Epithelial cell of prostate (primary cell): ENCODE results near the gene SCAMP5.

Experiments used
- DNase-seq: peaks from one replicate; pipeline ENCODE4 v3.0.0-alpha.2; 2011; ENCODE audit warnings: low read depth, low spot score
- H3K27ac ChIP-seq: fragments of 450-650 bp; 2 replicates; pipeline ENCODE4 v1.5.1; 2017; ENCODE audit warnings: mild to moderate bottlenecking

The SCAMP5 gene

GRCh38 chr15:74967670-74968069 lies 27.7 kb upstream of the SCAMP5 start:
- no peak for DNase-seq
- peak overlapping the region; percentile 21 for H3K27ac ChIP-seq

- H3K27ac ChIP-seq = no peak overlapping the region
- no peak for DNase-seq
Observed at GRCh38 chr15:74976159-74976558, 19.2 kb upstream of the SCAMP5 start.

GRCh38 chr15:74977599-74977998 lies 17.8 kb upstream of the SCAMP5 start:
- DNase-seq = no peak
- H3K27ac ChIP-seq = no peak overlapping the region

- no peak for DNase-seq
- H3K27ac ChIP-seq = no peak overlapping the region
Observed at GRCh38 chr15:74978077-74978476, 17.3 kb upstream of the SCAMP5 start.

- no peak overlapping the region for H3K27ac ChIP-seq
- DNase-seq = no peak
Observed at GRCh38 chr15:74978503-74978902, 16.9 kb upstream of the SCAMP5 start.

DNA sequence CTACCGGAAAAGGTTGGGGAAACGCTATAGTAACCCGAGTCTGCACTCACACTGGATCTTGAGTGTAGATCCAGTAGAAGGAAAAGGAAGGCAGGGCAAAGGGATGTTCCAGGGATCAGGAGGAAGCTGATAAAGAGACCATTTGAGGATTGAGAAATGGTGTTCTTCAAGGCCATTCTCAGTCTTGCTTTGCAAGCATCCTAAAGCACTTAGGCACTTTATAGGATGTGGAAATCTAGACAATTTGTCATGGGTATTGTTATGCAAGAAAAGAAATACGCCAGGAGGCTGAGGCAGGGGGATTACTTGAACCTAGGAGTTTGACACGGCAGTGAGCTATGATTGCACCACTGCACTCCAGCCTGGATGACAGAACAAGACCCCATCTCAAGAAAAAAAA lies 13.2 kb upstream of the SCAMP5 start:
- DNase-seq = no peak
- no peak overlapping the region for H3K27ac ChIP-seq

DNA sequence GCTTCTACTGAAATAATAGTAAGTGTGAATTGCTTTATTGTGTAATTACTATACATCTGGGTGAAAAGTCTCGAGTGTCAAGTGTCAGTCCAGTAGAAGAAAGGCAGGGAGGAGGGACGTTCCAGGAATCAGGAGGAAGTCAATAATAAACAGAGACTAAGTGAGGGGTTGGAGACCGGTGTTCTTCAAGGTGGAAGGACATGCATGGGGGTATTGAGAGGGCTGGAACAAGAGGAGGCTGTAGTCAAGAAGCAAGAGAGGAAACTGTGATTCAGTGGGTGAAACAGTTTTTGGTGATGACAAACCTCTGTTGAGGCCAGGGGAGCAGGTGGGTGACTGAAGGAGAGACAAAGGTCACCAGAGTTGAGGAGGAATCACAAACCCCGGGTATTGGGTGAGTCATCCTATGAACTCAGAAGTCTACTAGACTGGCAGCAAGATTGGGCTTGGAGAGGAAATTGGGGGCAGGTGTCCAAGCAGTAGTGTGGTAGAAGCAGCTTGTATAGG lies 11.6 kb upstream of the SCAMP5 start:
- no peak overlapping the region for H3K27ac ChIP-seq
- no peak for DNase-seq

GRCh38 chr15:74988007-74988800 lies 7.2 kb upstream of the SCAMP5 start:
- H3K27ac ChIP-seq = no peak overlapping the region
- no peak for DNase-seq

GRCh38 chr15:74989527-74989926 lies 5.8 kb upstream of the SCAMP5 start:
- H3K27ac ChIP-seq = no peak overlapping the region
- DNase-seq = no peak

GRCh38 chr15:74992619-74993018 lies 2.7 kb upstream of the SCAMP5 start:
- DNase-seq = no peak
- no peak overlapping the region for H3K27ac ChIP-seq

DNA sequence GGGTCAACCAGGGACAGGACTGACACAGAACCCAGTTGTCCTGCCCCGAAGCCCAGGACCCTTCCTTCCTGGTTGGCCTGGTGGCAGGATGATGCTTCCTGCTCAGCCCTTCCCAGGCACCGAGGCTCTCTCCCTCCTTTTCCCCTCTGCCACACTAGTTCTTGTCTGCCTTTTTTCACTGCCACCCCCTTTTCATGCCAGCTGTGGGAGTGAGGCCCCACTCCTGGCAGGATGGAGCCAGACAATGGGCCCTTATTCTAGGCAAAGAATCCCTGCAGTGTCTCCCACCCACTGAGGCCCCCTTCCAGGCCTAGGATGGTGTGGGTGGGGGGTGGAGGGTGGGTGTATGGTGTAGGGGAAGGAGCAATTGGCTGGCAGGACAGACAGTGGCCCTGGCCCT lies 1.1 kb upstream of the SCAMP5 start:
- H3K27ac ChIP-seq = no peak overlapping the region
- DNase-seq = no peak

DNA sequence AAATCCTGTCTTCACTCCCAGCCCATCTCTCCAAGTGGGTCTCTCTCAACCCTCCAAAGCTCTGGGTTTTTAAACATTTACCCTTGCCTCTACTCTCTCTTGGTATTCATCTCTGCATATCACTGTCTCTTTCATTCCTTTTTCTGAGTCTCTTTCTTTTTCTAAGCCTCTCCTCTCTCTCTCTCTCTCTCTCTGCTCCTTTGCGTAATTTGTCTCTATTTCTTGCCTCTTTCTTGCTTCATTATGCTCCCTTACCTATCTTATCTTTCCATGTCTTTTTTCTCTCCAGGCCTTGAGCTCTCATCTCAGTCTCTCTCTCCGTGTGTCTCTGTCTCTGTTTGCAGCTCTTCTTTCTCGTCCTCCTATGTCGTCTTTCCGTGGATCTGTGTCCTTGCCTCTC lies 678 bp upstream of the SCAMP5 start:
- no peak overlapping the region for H3K27ac ChIP-seq
- DNase-seq = no peak

- DNase-seq = no peak
- no peak overlapping the region for H3K27ac ChIP-seq
Observed at GRCh38 chr15:74995779-74996765, 709 bp downstream of the SCAMP5 start.

- no peak overlapping the region for H3K27ac ChIP-seq
- no peak for DNase-seq
Observed at GRCh38 chr15:74997141-74997540, 1.8 kb downstream of the SCAMP5 start.

GRCh38 chr15:74997543-74997942 lies 2.2 kb downstream of the SCAMP5 start:
- H3K27ac ChIP-seq = no peak overlapping the region
- DNase-seq = no peak

DNA sequence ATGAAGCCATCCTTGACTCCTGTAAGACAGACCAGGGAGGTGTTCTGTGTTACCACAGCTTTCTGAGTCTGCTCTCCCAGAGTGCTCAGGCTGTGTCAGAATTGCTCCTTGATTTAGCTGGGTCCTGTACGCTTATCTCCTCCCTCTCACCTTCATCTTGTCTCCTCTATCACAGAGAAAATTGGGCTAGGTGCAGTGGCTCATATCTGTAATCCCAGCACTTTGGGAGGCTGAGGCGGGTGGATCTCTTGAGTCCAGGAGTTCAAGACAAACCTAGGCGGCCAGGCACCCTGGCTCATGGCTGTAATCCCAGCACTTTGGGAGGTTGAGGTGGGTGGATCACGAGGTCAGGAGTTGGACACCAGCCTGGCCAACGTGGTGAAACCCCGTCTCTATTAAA lies 5.9 kb downstream of the SCAMP5 start:
- DNase-seq = no peak
- no peak overlapping the region for H3K27ac ChIP-seq

- H3K27ac ChIP-seq = no peak overlapping the region
- DNase-seq = no peak
Observed at GRCh38 chr15:75002398-75002797, 7.0 kb downstream of the SCAMP5 start.

- no peak for DNase-seq
Observed at GRCh38 chr15:75007216-75007615, 11.9 kb downstream of the SCAMP5 start.

DNA sequence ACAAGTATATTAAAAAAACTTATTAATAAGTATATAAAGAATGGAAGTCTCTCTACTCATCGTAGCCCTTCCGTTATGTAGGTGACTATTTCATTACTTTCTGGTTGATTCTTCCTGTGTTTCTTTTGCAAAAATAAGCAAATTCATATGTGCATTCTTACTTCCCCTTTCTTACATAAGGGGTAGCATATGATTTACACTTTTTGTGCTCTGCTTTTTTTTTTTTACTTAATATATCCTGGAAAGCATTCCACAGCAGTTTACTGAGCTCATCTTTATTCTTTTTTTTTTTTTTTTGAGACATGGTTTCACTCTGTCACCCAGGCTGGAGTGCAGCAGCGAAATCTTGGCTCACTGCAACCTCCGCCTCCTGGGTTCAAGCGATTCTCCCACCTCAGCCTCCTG lies 12.9 kb downstream of the SCAMP5 start:
- H3K27ac ChIP-seq = no peak overlapping the region
- DNase-seq = no peak

More at GRCh38 chr15:75007216-75007615, 11.9 kb downstream of the SCAMP5 start:
- H3K27ac ChIP-seq = no peak overlapping the region

DNA sequence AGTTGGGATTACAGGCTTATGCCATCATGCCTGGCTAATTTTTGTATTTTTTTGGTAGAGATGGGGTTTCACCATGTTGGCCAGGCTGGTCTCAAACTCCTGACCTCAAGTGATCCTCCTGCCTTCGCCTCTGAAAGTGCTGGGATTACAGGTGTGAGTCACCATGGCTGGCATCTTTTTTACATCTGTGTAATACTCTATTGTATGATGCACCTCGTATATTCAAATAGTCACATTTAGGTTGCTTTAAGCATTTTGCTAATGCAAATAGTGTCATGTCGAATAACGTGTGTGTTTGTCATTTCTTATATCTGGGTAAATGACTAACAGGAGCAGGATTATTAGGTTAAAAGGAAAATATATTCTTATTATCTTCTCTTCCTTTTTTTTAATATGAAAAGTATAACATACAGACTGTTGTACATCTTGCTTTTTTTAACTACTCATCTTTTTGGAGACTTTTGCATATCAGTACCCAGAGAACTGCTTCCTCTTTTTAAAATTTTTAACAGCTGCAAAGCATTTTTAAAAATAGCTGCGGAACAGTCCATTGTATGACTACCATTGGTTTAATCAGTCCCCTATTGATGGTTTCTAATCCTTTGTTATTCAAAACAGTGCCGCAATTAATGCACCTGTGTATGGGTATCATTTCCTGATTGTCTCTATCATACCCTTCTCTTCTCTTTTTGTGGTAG lies 13.4 kb downstream of the SCAMP5 start:
- no peak for DNase-seq

More for the DNA sequence above, 13.4 kb downstream of the SCAMP5 start:
- H3K27ac ChIP-seq = no peak overlapping the region
